GM10248 (cell line): ENCODE results near the gene CNR2.
"Not testable (repeated sequence)": the region's sequence is repeated elsewhere in the genome, so short reads cannot be mapped to it uniquely, and the experiment has no call there.

ENCODE experiments used
- CTCF ChIA-PET: fragments of 300-600 bp; sonication (Branson Sonifier 250); formaldehyde crosslinking; extraction: SDS; loops from one replicate; lab custom pipeline; 2021; ENCODE audit warnings: antibody characterized with exemption; lab: Yijun Ruan, JAX
- POLR2A ChIA-PET: fragments of 350-650 bp; sonication (Branson Sonifier 250); formaldehyde crosslinking; extraction: SDS; loops from one replicate; lab custom pipeline; 2020; ENCODE audit warnings: antibody characterized with exemption; lab: Yijun Ruan, JAX
- DNase-seq: peaks from one replicate; pipeline ENCODE4 v3.0.0; 2012; ENCODE audit errors: extremely low spot score
- TF ChIP-seq, protein P1 (sequence below): IDR thresholded peaks from 2 replicates; pipeline ENCODE4 v1.5.1; 2012; ENCODE audit warnings: mild to moderate bottlenecking, low read depth; ENCODE audit errors: extremely low read depth, missing control alignments, control extremely low read depth

CNR2 gene

DNA sequence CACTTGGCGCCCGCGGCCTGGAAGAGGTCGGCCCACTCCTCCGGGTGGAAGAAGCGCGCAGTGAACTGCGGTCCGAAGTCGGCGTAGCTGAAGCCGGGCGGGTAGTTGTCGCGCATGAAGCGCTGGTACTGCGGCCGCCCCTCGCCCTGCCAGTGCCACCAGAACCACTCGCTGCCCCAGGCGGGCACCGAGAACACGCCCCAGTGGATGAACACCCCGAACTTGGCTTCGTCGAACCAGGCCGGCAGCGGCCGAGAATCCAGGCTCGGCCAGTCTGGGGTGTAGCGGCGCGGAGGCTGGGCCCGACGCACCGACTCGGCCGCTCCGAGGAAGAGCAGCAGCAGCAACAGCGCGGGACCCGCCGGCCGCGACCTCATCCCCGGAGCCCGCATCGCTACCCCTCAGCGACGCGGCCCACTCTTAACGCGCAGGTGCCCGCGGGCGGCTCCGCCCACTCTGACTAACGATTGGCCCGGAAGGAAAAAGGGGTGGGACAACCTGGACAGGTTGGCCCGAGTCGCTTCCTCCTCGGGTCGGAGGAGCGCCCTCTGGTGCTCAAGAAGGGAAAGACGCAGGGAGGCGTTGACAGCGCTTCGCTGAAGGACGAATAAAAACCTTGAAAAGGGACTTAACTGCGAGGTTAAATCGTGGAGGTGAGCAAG is 45.1 kb downstream of the CNR2 start, which contains the start of gene FUCA1:
TSS of gene FUCA1 (minus strand) at position 396 of the 662 bp plus-strand sequence. CDS start at position 392, 4 bp downstream.
- DNase-seq, result peak; percentile 98
- CTCF ChIA-PET, result interaction anchor here (0.7 to 6.9 kb wide), 13 partner anchors 10 to 96 kb away, joined by 3 to 69 read pairs (median 5); partner anchors contain the start of gene CNR2
- TF ChIP-seq, protein P1, sequence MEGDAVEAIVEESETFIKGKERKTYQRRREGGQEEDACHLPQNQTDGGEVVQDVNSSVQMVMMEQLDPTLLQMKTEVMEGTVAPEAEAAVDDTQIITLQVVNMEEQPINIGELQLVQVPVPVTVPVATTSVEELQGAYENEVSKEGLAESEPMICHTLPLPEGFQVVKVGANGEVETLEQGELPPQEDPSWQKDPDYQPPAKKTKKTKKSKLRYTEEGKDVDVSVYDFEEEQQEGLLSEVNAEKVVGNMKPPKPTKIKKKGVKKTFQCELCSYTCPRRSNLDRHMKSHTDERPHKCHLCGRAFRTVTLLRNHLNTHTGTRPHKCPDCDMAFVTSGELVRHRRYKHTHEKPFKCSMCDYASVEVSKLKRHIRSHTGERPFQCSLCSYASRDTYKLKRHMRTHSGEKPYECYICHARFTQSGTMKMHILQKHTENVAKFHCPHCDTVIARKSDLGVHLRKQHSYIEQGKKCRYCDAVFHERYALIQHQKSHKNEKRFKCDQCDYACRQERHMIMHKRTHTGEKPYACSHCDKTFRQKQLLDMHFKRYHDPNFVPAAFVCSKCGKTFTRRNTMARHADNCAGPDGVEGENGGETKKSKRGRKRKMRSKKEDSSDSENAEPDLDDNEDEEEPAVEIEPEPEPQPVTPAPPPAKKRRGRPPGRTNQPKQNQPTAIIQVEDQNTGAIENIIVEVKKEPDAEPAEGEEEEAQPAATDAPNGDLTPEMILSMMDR, result peak; percentile 94
- POLR2A ChIA-PET, result no interaction called here

DNA sequence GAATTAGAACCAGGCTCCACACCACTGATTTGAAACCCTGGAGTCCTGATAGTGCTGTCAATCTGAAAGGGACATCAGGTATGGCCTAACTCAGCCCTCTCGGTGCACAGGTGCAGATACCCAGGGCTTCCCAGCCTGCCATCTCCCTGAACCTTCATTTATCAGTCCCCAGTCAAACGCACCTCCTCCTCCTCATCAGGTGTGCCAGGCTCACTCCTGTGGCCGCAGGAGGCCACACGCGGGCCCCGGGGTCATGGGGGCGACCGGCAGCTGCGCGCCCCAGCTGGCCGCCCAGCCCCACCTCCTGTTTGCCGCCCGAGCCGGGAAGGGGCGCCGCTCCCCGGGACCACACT is 45.6 kb downstream of the CNR2 start:
- TF ChIP-seq, protein P1, result no peak
- CTCF ChIA-PET, result interaction anchor here (0.7 to 6.9 kb wide), 7 partner anchors 10 to 56 kb away, joined by 3 to 69 read pairs (median 5); partner anchors contain the start of gene CNR2
- DNase-seq, result no peak
- POLR2A ChIA-PET, result no interaction called here

DNA sequence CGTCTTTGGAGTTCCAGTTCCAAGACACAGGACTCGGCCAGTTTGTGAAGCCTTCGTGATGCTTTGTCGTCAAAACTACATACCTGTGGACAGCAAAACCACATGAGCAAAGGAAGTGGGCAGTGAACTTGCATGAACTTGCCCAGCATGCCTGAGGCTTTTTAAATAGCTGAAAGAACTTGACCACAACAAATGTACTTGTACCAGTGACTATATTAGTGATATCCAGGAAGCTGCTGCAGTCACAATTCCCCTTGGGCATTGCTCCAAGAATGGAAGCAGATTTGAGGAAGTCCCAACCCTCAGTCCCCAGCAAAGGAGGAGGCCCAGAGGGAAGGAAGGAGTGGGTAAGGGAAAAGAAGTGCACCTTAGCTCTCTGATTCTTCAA is 47.6 kb downstream of the CNR2 start:
- CTCF ChIA-PET, result interaction anchor here (0.9 to 4.1 kb wide), 3 partner anchors 21 to 55 kb away, joined by 3 to 22 read pairs (median 3); no protein-coding TSS in a partner anchor

DNA sequence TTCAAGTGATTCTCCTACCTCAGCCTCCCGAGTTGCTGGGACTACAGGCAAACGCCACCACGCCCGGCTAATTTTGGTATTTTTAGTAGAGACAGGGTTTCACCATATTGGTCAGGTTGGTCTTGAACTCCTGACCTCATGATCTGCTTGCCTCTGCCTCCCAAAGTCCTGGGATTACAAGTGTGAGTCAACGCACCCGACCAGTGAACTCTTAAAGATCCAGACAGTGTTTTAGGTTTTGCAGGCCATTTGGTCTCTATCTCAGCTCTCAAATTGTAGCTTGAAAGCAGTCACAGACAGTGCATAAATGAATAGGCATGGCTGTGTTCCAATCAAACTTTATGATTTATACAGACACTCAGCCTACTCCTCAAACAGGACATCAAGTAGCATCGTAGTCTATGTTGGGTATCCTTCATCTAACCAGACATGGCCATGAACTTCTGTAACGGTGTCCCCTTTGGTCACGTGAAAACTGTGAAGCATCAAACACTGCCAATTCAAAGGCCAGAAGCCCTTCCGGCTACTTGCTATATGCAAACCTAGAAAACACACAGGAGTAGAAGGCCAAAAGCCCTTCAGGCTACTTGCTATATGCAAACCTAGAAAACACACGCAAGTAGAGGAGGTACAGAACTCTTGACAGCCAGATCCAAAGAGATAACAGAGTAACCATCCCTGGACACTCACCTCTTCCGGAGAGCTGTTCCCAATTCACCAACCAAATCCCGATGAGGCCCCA is 48.2 kb downstream of the CNR2 start:
- no peak for DNase-seq
- CTCF ChIA-PET, result interaction anchor here (0.9 to 4.1 kb wide), 3 partner anchors 21 to 55 kb away, joined by 3 to 22 read pairs (median 3); no protein-coding TSS in a partner anchor
- TF ChIP-seq, protein P1, result no peak
- POLR2A ChIA-PET, result no interaction called here

More for the DNA sequence above, 47.6 kb downstream of the CNR2 start:
- TF ChIP-seq, protein P1, result no peak
- peak; percentile 37 for DNase-seq
- POLR2A ChIA-PET, result no interaction called here

DNA sequence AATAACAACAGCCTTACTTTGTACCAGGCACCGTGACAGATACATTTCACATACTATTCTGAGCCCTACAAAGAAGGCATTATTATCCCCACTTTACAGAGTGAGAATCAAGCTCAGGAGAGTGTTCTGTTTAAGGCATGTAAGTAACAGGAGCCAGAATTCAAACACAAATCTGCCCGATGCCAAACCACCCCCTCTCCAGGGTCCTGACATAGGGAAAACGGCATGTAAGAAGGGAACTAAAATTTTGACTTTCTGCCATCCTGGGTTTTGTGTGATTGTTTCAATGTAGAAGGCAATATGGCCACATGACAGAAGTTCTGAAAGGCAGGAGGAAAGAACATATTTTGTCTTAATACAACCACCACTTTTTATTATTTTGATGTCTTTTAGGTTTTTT is 50.5 kb downstream of the CNR2 start:
- CTCF ChIA-PET, result interaction anchor here (0.8 to 4.1 kb wide), 2 partner anchors 52 to 54 kb away, joined by 3 to 22 read pairs; no protein-coding TSS in a partner anchor

DNA sequence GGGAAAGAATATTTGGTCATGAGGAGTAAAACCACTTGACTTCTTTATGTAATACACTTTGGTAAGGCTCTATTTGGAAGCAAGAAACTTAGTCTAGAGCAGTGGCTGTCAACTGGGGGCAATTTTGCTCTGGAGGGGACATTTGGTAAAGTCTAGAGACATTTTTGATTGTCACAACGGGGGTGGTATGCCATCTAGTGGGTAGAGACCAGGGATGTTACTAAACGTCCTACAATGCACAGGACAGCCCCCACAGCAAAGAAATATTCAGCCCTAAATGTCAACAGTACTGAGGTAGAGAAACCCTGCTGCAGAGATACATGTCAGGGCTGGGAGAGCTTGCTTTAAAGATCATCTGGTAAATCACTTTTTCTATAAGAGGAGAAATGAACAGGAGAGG is 58.6 kb downstream of the CNR2 start:
- DNase-seq, result no peak
- CTCF ChIA-PET, result interaction anchor here (0.8 to 2.1 kb wide), 3 partner anchors 14 to 83 kb away, joined by 3 to 12 read pairs (median 3); no protein-coding TSS in a partner anchor
- TF ChIP-seq, protein P1, result no peak
- POLR2A ChIA-PET, result no interaction called here

More for the DNA sequence above, 50.5 kb downstream of the CNR2 start:
- POLR2A ChIA-PET, result no interaction called here
- TF ChIP-seq, protein P1, result no peak
- DNase-seq, result no peak

DNA sequence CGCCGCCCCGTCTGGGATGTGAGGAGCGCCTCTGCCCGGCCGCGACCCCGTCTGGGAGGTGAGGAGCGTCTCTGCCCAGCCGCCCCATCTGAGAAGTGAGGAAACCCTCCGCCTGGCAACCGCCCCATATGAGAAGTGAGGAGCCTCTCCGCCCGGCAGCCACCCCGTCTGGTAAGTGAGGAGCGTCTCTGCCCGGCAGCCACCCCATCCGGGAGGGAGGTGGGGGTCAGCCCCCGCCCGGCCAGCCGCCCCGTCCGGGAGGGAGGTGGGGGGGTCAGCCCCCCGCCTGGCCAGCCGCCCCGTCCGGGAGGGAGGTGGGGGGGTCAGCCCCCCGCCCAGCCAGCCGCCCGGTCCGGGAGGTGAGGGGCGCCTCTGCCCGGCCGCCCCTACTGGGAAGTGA is 60.0 kb downstream of the CNR2 start:
- CTCF ChIA-PET, DNase-seq, POLR2A ChIA-PET: not testable (repeated sequence)

DNA sequence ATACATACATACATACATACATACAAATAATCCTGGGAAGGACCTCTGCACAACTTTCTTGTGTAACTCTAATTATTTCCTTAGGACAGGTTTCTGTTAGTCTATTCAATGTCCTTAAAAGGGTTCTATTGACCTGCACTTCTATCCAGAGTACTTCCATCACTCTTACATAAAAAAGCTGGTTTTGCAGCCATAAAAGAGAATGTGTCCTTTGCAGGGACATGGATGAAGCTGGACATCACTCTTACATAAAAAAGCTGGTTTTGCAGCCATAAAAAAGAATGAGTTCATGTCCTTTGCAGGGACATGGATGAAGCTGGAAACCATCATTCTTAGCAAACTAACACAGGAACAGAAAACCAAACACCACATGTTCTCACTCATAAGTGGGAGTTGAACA is 61.8 kb downstream of the CNR2 start:
- DNase-seq, POLR2A ChIA-PET: not testable (repeated sequence)
- CTCF ChIA-PET, result interaction anchor here (1.0 kb wide), 1 partner anchor 56 kb away, joined by 3 read pairs; no protein-coding TSS in a partner anchor
